ENCODE measurements around the gene ELF5. TPM values are rescaled to one million over a fixed set of nuclear protein-coding genes. Genes with fewer than 3 reads are reported as not detected.

ELF5 gene
- total and polyA plus RNA-seq, 4 donors: 0.06 to 0.37 (median 0.08) TPM; not detected in 1

DNA sequence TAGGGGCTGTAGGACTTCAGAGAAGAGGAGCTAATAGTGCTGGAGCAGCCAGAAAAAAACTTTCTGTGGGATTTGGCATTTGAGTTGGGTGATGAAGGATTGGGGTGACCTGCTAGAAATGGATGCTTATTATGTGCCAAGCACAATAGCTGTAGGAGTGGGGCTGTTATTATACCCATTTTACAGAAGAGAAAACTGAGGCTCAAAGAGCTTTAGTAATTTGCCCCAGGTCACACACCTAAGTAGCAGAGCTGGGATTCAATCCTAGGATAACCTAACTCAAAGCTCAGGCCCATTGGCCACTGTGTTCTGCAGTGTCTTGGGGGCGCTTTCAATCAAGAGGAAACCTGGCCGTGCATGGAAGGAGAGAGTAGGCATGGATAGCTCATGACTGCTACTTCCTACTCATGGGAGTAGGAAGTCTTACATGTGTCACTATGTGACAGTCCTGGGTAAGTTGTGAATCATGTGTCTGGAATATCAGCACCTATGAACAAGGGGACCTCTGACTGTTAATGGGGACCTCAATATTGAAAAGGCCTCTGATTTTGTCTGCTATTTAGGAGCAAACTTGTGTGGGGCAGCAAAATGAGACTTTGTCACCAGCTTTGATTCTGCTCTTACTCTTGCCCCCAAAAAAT is 6.1 kb upstream of the ELF5 start:
- Histone ChIP-seq H3K9ac (ENCODE audit: low read depth in 1 of 2, low read length in 2 of 2) (no peak overlapping the region), H3K27me3 (ENCODE audit: control insufficient read depth in 4 of 4, insufficient read depth in 4 of 4, low read length in 3 of 4) (no peaks in the 10 kb centered on the region), H3K9me3 (ENCODE audit: control insufficient read depth in 4 of 4, low read length in 3 of 4) (no peaks in the 10 kb centered on the region), H3K27ac (ENCODE audit: low read depth in 1 of 2, low read length in 2 of 2) (no peak overlapping the region), H3K4me1 (ENCODE audit: control insufficient read depth in 4 of 4, insufficient read depth in 4 of 4, low read length in 3 of 4) (no peaks in the 10 kb centered on the region), H3K36me3 (ENCODE audit: control insufficient read depth in 4 of 4, insufficient read depth in 3 of 4, low read depth in 1 of 4, low read length in 3 of 4) (no peaks in the 10 kb centered on the region), H3K4me3 (ENCODE audit: low read depth in 1 of 3, low read length in 3 of 3) (no peak overlapping the region)
- WGBS: 92% methylated on average over 2 of the region's 2 CpGs
- DNase-seq (ENCODE audit: low spot score): no peak
- TF ChIP-seq, protein P1, sequence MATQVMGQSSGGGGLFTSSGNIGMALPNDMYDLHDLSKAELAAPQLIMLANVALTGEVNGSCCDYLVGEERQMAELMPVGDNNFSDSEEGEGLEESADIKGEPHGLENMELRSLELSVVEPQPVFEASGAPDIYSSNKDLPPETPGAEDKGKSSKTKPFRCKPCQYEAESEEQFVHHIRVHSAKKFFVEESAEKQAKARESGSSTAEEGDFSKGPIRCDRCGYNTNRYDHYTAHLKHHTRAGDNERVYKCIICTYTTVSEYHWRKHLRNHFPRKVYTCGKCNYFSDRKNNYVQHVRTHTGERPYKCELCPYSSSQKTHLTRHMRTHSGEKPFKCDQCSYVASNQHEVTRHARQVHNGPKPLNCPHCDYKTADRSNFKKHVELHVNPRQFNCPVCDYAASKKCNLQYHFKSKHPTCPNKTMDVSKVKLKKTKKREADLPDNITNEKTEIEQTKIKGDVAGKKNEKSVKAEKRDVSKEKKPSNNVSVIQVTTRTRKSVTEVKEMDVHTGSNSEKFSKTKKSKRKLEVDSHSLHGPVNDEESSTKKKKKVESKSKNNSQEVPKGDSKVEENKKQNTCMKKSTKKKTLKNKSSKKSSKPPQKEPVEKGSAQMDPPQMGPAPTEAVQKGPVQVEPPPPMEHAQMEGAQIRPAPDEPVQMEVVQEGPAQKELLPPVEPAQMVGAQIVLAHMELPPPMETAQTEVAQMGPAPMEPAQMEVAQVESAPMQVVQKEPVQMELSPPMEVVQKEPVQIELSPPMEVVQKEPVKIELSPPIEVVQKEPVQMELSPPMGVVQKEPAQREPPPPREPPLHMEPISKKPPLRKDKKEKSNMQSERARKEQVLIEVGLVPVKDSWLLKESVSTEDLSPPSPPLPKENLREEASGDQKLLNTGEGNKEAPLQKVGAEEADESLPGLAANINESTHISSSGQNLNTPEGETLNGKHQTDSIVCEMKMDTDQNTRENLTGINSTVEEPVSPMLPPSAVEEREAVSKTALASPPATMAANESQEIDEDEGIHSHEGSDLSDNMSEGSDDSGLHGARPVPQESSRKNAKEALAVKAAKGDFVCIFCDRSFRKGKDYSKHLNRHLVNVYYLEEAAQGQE (IDR thresholded peaks at IDR 0.05): no peak
- TF ChIP-seq FOXA2 (IDR thresholded peaks at IDR 0.05) (no peak), NR2F2 (IDR thresholded peaks at IDR 0.05) (no peak), RXRA (IDR thresholded peaks at IDR 0.05) (no peak), TAF1 (conservative IDR thresholded peaks at IDR 0.05) (no peak), RAD21 (IDR thresholded peaks at IDR 0.05) (no peak), YY1 (IDR thresholded peaks at IDR 0.05) (no peak), JUND (IDR thresholded peaks at IDR 0.05) (no peak), GABPA (IDR thresholded peaks at IDR 0.05 in 1 of 2, conservative IDR thresholded peaks at IDR 0.05 in 1 of 2) (no peak), HNF4A (conservative IDR thresholded peaks at IDR 0.05) (no peak), HNF4G (IDR thresholded peaks at IDR 0.05) (no peak), SP1 (IDR thresholded peaks at IDR 0.05) (no peak), EGR1 (IDR thresholded peaks at IDR 0.05; ENCODE audit: low read depth in 2 of 2) (no peak), FOXA1 (IDR thresholded peaks at IDR 0.05) (no peak)
- TF ChIP-seq, protein P2, sequence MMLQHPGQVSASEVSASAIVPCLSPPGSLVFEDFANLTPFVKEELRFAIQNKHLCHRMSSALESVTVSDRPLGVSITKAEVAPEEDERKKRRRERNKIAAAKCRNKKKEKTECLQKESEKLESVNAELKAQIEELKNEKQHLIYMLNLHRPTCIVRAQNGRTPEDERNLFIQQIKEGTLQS (IDR thresholded peaks at IDR 0.05): no peak
- TF ChIP-seq, protein P3, sequence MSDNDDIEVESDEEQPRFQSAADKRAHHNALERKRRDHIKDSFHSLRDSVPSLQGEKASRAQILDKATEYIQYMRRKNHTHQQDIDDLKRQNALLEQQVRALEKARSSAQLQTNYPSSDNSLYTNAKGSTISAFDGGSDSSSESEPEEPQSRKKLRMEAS (IDR thresholded peaks at IDR 0.05): no peak
- TF ChIP-seq, protein P4, sequence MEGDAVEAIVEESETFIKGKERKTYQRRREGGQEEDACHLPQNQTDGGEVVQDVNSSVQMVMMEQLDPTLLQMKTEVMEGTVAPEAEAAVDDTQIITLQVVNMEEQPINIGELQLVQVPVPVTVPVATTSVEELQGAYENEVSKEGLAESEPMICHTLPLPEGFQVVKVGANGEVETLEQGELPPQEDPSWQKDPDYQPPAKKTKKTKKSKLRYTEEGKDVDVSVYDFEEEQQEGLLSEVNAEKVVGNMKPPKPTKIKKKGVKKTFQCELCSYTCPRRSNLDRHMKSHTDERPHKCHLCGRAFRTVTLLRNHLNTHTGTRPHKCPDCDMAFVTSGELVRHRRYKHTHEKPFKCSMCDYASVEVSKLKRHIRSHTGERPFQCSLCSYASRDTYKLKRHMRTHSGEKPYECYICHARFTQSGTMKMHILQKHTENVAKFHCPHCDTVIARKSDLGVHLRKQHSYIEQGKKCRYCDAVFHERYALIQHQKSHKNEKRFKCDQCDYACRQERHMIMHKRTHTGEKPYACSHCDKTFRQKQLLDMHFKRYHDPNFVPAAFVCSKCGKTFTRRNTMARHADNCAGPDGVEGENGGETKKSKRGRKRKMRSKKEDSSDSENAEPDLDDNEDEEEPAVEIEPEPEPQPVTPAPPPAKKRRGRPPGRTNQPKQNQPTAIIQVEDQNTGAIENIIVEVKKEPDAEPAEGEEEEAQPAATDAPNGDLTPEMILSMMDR (IDR thresholded peaks at IDR 0.05; ENCODE audit: low read depth, low read length, missing input control): no peak
- TF ChIP-seq, protein P5, sequence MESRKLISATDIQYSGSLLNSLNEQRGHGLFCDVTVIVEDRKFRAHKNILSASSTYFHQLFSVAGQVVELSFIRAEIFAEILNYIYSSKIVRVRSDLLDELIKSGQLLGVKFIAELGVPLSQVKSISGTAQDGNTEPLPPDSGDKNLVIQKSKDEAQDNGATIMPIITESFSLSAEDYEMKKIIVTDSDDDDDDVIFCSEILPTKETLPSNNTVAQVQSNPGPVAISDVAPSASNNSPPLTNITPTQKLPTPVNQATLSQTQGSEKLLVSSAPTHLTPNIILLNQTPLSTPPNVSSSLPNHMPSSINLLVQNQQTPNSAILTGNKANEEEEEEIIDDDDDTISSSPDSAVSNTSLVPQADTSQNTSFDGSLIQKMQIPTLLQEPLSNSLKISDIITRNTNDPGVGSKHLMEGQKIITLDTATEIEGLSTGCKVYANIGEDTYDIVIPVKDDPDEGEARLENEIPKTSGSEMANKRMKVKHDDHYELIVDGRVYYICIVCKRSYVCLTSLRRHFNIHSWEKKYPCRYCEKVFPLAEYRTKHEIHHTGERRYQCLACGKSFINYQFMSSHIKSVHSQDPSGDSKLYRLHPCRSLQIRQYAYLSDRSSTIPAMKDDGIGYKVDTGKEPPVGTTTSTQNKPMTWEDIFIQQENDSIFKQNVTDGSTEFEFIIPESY (IDR thresholded peaks at IDR 0.05): no peak
